Measurements from ENCODE around the gene PIK3C2G.

PIK3C2G gene

GRCh38 chr12:18427520-18427919 lies 166.2 kb downstream of the PIK3C2G start:
- DNase-seq, result no peak

GRCh38 chr12:18428416-18428815 lies 167.1 kb downstream of the PIK3C2G start:
- no peak for DNase-seq

GRCh38 chr12:18429366-18429765 lies 168.0 kb downstream of the PIK3C2G start:
- no peak for DNase-seq

GRCh38 chr12:18430425-18431048 lies 169.2 kb downstream of the PIK3C2G start:
- DNase-seq, result peak in 1 of 2 experiments; percentile 59

- no peak for DNase-seq
Measured at GRCh38 chr12:18431771-18432170, 170.5 kb downstream of the PIK3C2G start.

- no peak for DNase-seq
Measured at GRCh38 chr12:18432206-18432605, 170.9 kb downstream of the PIK3C2G start.

GRCh38 chr12:18436170-18436569 lies 174.9 kb downstream of the PIK3C2G start:
- no peak for DNase-seq

- DNase-seq, result no peak
Measured at GRCh38 chr12:18439541-18439940, 178.2 kb downstream of the PIK3C2G start.

- peak in 1 of 2 experiments; percentile 20 for DNase-seq
Measured at GRCh38 chr12:18443768-18444437, 182.6 kb downstream of the PIK3C2G start.

- DNase-seq, result no peak
Measured at GRCh38 chr12:18446061-18446644, 184.8 kb downstream of the PIK3C2G start.

- no peak for DNase-seq
Measured at GRCh38 chr12:18454330-18454729, 193.0 kb downstream of the PIK3C2G start.

- DNase-seq, result no peak
Measured at GRCh38 chr12:18456344-18456743, 195.0 kb downstream of the PIK3C2G start.

GRCh38 chr12:18457362-18457761 lies 196.0 kb downstream of the PIK3C2G start:
- DNase-seq, result no peak

- no peak for DNase-seq
Measured at GRCh38 chr12:18461758-18462157, 200.4 kb downstream of the PIK3C2G start.

GRCh38 chr12:18462442-18462841 lies 201.1 kb downstream of the PIK3C2G start:
- no peak for DNase-seq

GRCh38 chr12:18467620-18468245 lies 206.4 kb downstream of the PIK3C2G start:
- DNase-seq, result no peak

- no peak for DNase-seq
Measured at GRCh38 chr12:18468246-18469075, 207.1 kb downstream of the PIK3C2G start.

- DNase-seq, result no peak
Measured at GRCh38 chr12:18470251-18470650, 208.9 kb downstream of the PIK3C2G start.

- no peak for DNase-seq
Measured at GRCh38 chr12:18472304-18472703, 211.0 kb downstream of the PIK3C2G start.

- no peak for DNase-seq
Measured at GRCh38 chr12:18472806-18473205, 211.5 kb downstream of the PIK3C2G start.

- no peak for DNase-seq
Measured at GRCh38 chr12:18476861-18477260, 215.5 kb downstream of the PIK3C2G start.

- DNase-seq, result no peak
Measured at GRCh38 chr12:18479256-18479655, 217.9 kb downstream of the PIK3C2G start.

GRCh38 chr12:18482601-18483120 lies 221.3 kb downstream of the PIK3C2G start:
- DNase-seq, result no peak

Data from NCI-H526 (cell line).